ENCODE data around the gene CFAP46. TPM values are rescaled to one million over a fixed set of nuclear protein-coding genes. Genes with fewer than 3 reads are reported as not detected.

CFAP46 gene
- total and polyA plus RNA-seq, 12 donors = 0.15 to 5.5 (median 1.1) TPM; not detected in 3

DNA sequence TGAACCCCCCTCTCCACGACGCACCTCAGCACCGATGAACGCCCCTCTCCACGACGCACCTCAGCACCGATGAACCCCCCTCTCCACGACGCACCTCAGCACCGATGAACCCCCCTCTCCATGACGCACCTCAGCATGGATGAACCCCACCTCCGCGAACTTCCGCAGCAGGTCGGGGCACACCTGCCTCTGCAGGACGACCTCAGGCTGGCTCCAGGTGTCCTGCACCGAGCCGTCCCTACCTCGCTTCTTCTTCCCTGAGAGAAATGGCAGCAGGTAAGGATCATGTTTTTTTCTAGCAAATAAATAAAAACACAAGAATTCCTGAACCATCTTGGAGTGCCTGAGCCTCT is 24.1 kb downstream of the CFAP46 start:
- WGBS, 4 donors = 85 to 93% (median 88%) methylated on average over 11 to 19 of the region's 19 CpGs

DNA sequence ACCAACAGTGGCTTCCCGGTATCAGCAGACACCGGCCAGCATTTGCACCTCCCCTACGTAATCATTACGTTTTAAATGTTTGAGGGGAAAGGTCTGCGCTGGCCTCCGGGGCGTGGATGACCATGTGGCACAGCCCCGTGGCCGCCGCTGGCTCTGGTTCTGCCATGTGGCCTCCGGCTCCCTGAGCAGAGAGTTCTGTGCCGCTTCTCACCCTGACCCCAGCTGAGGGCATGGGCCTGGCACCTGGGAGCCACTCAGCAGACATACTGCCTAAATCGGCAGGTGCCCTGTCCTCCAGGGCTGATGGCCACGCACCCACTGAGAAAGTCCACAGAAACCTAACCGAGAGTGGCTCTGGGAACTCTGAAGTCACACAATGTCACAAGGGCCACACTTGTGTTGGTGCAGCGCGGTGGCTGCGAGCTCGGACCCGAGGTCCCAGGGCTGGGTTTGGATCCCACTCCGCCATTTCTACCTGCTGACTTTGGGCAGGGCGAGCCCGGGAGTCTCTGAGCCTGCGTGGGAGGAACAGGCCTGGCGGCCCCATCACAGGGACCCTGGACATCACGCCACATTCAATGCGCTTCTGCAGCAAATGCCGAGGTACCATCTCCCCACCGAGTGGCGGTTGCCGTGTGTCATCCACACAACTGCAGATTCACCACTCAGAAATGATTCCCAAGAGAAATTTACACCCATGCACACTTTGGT is 25.3 kb downstream of the CFAP46 start:
- DNase-seq = no peak
- 85 to 88% (median 86%) methylated on average over 23 to 31 of the region's 31 CpGs for WGBS, 4 donors
- Histone ChIP-seq H3K4me3 (no peak overlapping the region), H3K27ac (no peak overlapping the region), H3K36me3 (replicated peaks in 1 of 2) (no peaks in the 10 kb centered on the region), H3K27me3 (no peaks in the 10 kb centered on the region), H3K4me1 (replicated peaks in 1 of 2) (no peaks in the 10 kb centered on the region), H3K9me3 (replicated peaks in 1 of 3) (no peaks in the 10 kb centered on the region)
- intact Hi-C loops (cut with DNase I) = no loop called here
- TF ChIP-seq, protein P1, sequence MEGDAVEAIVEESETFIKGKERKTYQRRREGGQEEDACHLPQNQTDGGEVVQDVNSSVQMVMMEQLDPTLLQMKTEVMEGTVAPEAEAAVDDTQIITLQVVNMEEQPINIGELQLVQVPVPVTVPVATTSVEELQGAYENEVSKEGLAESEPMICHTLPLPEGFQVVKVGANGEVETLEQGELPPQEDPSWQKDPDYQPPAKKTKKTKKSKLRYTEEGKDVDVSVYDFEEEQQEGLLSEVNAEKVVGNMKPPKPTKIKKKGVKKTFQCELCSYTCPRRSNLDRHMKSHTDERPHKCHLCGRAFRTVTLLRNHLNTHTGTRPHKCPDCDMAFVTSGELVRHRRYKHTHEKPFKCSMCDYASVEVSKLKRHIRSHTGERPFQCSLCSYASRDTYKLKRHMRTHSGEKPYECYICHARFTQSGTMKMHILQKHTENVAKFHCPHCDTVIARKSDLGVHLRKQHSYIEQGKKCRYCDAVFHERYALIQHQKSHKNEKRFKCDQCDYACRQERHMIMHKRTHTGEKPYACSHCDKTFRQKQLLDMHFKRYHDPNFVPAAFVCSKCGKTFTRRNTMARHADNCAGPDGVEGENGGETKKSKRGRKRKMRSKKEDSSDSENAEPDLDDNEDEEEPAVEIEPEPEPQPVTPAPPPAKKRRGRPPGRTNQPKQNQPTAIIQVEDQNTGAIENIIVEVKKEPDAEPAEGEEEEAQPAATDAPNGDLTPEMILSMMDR (IDR thresholded peaks at IDR 0.05) = no peak
- no peak for TF ChIP-seq POLR2A (IDR thresholded peaks at IDR 0.05)

More for the DNA sequence above, 24.1 kb downstream of the CFAP46 start:
- H3K36me3 ChIP-seq (replicated peaks in 1 of 2) = no peaks in the 10 kb centered on the region
- no peak for DNase-seq
- H3K27me3 ChIP-seq = no peaks in the 10 kb centered on the region
- no peak for TF ChIP-seq POLR2A (IDR thresholded peaks at IDR 0.05)
- TF ChIP-seq, protein P1 (IDR thresholded peaks at IDR 0.05) = no peak
- H3K4me3 ChIP-seq = no peak overlapping the region
- no peaks in the 10 kb centered on the region for H3K4me1 ChIP-seq (replicated peaks in 1 of 2)
- no peak overlapping the region for H3K27ac ChIP-seq
- H3K9me3 ChIP-seq (replicated peaks in 1 of 3) = no peaks in the 10 kb centered on the region
- intact Hi-C loops (cut with DNase I) = no loop called here

DNA sequence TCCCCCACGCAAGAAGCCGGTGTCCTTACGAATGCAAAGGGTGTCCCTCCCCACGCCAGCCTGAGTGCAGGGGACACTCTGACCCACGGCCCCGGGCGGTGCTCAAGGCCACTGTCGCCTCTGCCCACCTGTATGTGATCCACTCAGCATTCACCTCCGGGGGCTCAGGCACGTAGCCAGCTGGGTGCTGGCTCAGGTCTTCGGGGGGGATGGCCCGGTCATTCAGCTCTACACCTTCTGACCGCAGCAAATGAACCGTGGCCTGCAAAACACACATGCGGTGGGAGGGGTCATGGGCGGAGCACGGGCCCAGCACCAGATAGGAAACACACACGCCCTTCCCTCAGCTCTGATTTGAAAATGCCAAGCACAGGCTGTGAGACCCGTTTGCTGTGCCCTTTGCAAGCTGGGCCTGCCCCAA is 25.9 kb downstream of the CFAP46 start:
- no peaks in the 10 kb centered on the region for H3K27me3 ChIP-seq
- no peak overlapping the region for H3K4me3 ChIP-seq
- no peaks in the 10 kb centered on the region for H3K36me3 ChIP-seq (replicated peaks in 1 of 2)
- TF ChIP-seq POLR2A (IDR thresholded peaks at IDR 0.05) = no peak
- TF ChIP-seq, protein P1 (IDR thresholded peaks at IDR 0.05) = no peak
- H3K27ac ChIP-seq = no peak overlapping the region
- DNase-seq = no peak
- 73 to 90% (median 81%) methylated on average over 10 to 19 of the region's 19 CpGs for WGBS, 4 donors
- intact Hi-C loops (cut with DNase I) = no loop called here
- H3K9me3 ChIP-seq (replicated peaks in 1 of 3) = no peaks in the 10 kb centered on the region
- H3K4me1 ChIP-seq (replicated peaks in 1 of 2) = no peaks in the 10 kb centered on the region

DNA sequence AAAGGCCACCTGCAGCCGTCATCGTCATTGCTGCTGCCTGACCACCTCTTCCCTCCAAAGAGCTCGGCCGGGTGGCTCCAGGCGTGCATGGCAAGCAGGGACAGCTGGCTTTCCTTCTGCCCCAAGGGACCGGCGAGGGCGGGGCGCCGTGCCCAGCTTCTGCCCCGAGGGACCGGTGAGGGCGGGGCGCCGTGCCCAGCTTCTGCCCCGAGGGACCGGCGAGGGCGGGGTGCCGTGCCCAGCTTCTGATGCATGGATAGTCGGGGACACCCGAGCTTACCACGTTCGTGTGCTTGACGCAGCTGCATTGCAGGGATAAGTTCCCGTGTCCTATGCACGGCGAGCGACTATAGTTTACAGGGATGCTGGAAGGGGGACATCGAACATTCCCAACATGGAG is 27.0 kb downstream of the CFAP46 start:
- TF ChIP-seq, protein P1 (IDR thresholded peaks at IDR 0.05) = no peak
- TF ChIP-seq POLR2A (IDR thresholded peaks at IDR 0.05) = no peak
- H3K27me3 ChIP-seq = no peaks in the 10 kb centered on the region
- no peaks in the 10 kb centered on the region for H3K36me3 ChIP-seq (replicated peaks in 1 of 2)
- no peaks in the 10 kb centered on the region for H3K4me1 ChIP-seq (replicated peaks in 1 of 2)
- intact Hi-C loops (cut with DNase I) = no loop called here
- no peak overlapping the region for H3K4me3 ChIP-seq
- WGBS, 4 donors = 88 to 91% (median 90%) methylated on average over 7 to 30 of the region's 30 CpGs
- H3K9me3 ChIP-seq (replicated peaks in 1 of 3) = no peaks in the 10 kb centered on the region
- no peak overlapping the region for H3K27ac ChIP-seq
- DNase-seq = no peak

Measured in adrenal gland (tissue), 12 donors.